Epithelial cell of proximal tubule (primary cell): Measurements from ENCODE around the gene IGSF8. TPM values are rescaled to one million over a fixed set of nuclear protein-coding genes. Genes with fewer than 3 reads are reported as not detected.

Experiments used
- DNase-seq: peaks from one replicate; pipeline ENCODE4 v3.0.0-alpha.2; 2011; ENCODE audit warnings: low read depth
- H3K4me3 ChIP-seq: 2 replicates; pipeline ENCODE4 v1.5.1; 2011; ENCODE audit warnings: low read depth, mild to moderate bottlenecking, low read length
- total RNA-seq: library from RNA; depleted of rRNA; stranded (reverse); fragments of >200 nt; gene quantifications from 2 replicates; pipeline ENCODE4 v1.2.3, GENCODE V29; 2015
- TF ChIP-seq, protein P1 (sequence below): conservative IDR thresholded peaks from 2 replicates; pipeline ENCODE4 v1.5.1; 2012; ENCODE audit warnings: low read depth, mild to moderate bottlenecking, low read length

The IGSF8 gene
- total RNA-seq, 1 donor from 2014 or later = 33.3 TPM

- TF ChIP-seq, protein P1, sequence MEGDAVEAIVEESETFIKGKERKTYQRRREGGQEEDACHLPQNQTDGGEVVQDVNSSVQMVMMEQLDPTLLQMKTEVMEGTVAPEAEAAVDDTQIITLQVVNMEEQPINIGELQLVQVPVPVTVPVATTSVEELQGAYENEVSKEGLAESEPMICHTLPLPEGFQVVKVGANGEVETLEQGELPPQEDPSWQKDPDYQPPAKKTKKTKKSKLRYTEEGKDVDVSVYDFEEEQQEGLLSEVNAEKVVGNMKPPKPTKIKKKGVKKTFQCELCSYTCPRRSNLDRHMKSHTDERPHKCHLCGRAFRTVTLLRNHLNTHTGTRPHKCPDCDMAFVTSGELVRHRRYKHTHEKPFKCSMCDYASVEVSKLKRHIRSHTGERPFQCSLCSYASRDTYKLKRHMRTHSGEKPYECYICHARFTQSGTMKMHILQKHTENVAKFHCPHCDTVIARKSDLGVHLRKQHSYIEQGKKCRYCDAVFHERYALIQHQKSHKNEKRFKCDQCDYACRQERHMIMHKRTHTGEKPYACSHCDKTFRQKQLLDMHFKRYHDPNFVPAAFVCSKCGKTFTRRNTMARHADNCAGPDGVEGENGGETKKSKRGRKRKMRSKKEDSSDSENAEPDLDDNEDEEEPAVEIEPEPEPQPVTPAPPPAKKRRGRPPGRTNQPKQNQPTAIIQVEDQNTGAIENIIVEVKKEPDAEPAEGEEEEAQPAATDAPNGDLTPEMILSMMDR = no peak
- DNase-seq = no peak
- no peak overlapping the region for H3K4me3 ChIP-seq
Observed at GRCh38 chr1:160049101-160049500, 49.3 kb downstream of the IGSF8 start.

GRCh38 chr1:160048335-160048734 is 50.1 kb downstream of the IGSF8 start:
- no peak for DNase-seq
- no peak overlapping the region for H3K4me3 ChIP-seq
- TF ChIP-seq, protein P1 = no peak

DNA sequence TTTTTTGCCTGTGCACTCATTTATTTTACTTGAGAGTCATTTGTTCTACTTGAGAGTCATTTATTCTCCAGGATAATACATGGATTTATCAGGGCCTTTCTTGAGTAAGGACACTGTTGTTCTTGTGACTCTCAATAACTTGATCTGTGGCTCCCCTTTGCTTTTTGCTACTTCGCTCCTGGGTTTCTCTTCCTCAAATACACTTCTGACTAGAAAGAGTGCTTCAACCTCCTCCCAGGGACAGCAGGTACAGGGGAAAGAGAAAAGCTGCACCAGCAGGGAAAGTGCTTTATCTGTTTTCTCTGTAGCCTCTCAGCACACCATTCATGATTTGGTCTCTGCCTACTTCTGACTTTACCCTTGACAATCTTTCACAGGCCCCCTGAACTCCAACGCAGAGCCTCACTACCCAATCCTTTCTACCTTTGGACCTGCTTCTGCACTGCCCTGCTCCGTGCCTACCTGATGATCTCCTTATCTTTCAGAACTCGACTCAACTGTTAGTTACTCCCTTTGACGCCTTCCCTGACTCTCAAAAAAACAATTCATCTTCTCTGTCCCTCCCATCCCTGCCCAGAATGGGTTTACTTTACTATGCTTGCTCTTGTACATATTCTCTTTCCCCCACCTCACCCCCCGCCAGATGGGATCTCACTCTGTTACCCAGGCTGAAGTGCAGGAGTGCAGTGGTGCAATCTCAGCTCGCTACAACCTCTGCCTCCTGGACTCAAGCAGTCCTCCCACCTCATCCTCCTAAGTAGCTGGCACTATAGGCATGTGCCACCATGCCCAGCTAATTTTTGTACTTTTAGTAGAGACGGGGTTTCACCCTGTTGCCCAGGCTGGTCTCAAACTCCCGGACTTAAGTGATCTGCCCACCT is 51.1 kb downstream of the IGSF8 start:
- H3K4me3 ChIP-seq = no peak overlapping the region
- DNase-seq = no peak
- TF ChIP-seq, protein P1 = no peak

DNA sequence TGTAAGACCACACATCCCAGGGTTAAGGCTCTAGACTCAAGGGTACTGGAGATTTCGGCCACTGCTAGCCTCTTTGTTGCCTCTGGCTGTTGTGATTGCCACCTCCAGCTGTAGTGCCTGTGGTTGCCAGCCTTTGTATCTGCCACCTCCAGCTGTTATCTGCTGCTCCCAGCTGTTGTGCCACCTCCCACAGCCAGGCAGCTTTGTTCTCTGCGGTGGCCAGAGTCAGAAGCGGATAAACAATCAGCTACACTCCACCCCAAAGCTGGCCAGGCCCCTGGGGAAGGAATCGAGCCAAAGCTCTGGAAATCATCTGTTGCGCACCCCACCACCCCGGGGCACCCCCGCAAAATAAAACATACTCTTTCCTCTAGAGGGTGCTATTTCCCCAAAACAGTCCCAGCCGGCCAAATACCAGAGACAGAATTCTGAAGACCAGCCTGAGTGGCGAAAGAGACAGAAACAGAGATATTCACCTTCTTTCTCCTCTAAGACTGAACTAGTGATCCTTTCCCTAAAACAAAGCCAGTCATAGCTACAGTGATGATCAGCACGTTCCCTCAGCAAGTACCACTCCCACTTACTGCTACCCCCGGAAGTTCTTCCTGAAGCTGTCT is 51.8 kb downstream of the IGSF8 start:
- DNase-seq = no peak
- TF ChIP-seq, protein P1 = peak; percentile 73
- no peak overlapping the region for H3K4me3 ChIP-seq

DNA sequence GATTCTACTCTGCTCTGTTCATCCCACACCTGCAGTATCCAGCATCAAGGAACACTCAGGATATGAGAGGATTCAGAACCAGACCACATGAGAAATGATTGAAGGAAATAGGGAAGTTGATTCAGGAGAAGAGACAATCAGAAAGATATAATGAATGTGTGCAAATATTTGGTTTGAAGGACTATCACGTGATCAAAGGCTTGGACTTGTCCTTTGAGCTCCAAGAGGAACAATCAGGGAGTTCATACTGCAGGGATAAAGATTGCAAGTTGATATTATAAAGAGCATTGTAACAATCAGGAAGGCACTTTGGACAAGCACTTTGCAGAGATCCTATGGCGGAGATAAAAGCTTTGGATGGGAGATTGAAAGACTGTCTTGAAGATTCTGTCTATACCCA is 52.8 kb downstream of the IGSF8 start:
- TF ChIP-seq, protein P1 = no peak
- no peak overlapping the region for H3K4me3 ChIP-seq
- DNase-seq = no peak

- H3K4me3 ChIP-seq = no peak overlapping the region
- TF ChIP-seq, protein P1 = no peak
- no peak for DNase-seq
Observed at GRCh38 chr1:160043543-160043942, 54.9 kb downstream of the IGSF8 start.

Other genes starting within 250 kb of the IGSF8 start
- gene VSIG8, start 236.0 kb downstream of the IGSF8 start, total RNA-seq = not detected in 2 replicates
- 0.46 and 0.65 TPM in 2 replicates for gene CFAP45, start 198.5 kb downstream of the IGSF8 start, total RNA-seq
- 584 and 1,256 TPM in 2 replicates for gene TAGLN2, start 173.1 kb downstream of the IGSF8 start, total RNA-seq
- gene IGSF9, start 153.0 kb downstream of the IGSF8 start, total RNA-seq = 1.4 and 2.0 TPM in 2 replicates
- not detected in 2 replicates for gene SLAMF9, start 144.4 kb downstream of the IGSF8 start, total RNA-seq
- gene PIGM, start 66.6 kb downstream of the IGSF8 start, total RNA-seq = 2.2 and 2.5 TPM in 2 replicates
- not detected in 2 replicates for gene KCNJ10, start 28.5 kb downstream of the IGSF8 start, total RNA-seq
- not detected in 2 replicates for gene KCNJ9, start 17.1 kb downstream of the IGSF8 start, total RNA-seq
- gene ATP1A2, start 17.1 kb upstream of the IGSF8 start, total RNA-seq = not detected in 2 replicates
- not detected in 2 replicates for gene ATP1A4, start 53.0 kb upstream of the IGSF8 start, total RNA-seq
- not detected in 2 replicates for gene CASQ1, start 92.0 kb upstream of the IGSF8 start, total RNA-seq
- gene PEA15, start 106.8 kb upstream of the IGSF8 start, total RNA-seq = 57.8 and 115 TPM in 2 replicates
- 32.3 and 41.6 TPM in 2 replicates for gene DCAF8, start 163.9 kb upstream of the IGSF8 start, total RNA-seq
- 21.6 and 36.7 TPM in 2 replicates for gene PEX19, start 186.5 kb upstream of the IGSF8 start, total RNA-seq
- gene COPA, start 244.6 kb upstream of the IGSF8 start, total RNA-seq = 89.7 and 96.7 TPM in 2 replicates
- gene NCSTN, start 244.8 kb upstream of the IGSF8 start, total RNA-seq = 55.7 and 57.0 TPM in 2 replicates